ENCODE measurements around the gene UPF3B.

The UPF3B gene

GRCh38 chrX:119880552-119881437, 28.0 kb upstream of the UPF3B start:
- Histone ChIP-seq H3K4me3 (ENCODE audit: low read depth, low read length) (no peak overlapping the region), H3K9me3 (ENCODE audit: control insufficient read depth, insufficient read depth, low read depth, low read length) (no peaks in the 10 kb centered on the region), H3K27ac (ENCODE audit: extremely low read depth, low read depth, low read length) (no peak overlapping the region), H3K4me1 (ENCODE audit: control insufficient read depth, insufficient read depth, low read length) (no peaks in the 10 kb centered on the region), H3K36me3 (ENCODE audit: control insufficient read depth in 2 of 2, insufficient read depth in 1 of 2, low read length in 2 of 2) (peaks cover 13 to 22% of the 10 kb centered on the region in 2 experiments)
- no peak for TF ChIP-seq HOXA7 (CRISPR knock-in tag; IDR thresholded peaks at IDR 0.05; ENCODE audit: borderline replicate concordance)
- peak; percentile 87 for TF ChIP-seq CTCF (tag by site-specific recombination; IDR thresholded peaks at IDR 0.05)
- TF ChIP-seq SCRT2 (tag by site-specific recombination; IDR thresholded peaks at IDR 0.05): peak; percentile 98
- TF ChIP-seq ZBTB26 (tag by site-specific recombination; optimal IDR thresholded peaks at IDR 0.05): no peak
- TF ChIP-seq ZNF341 (tag by site-specific recombination; IDR thresholded peaks at IDR 0.05; ENCODE audit: low read depth): peak; percentile 66
- TF ChIP-seq ZNF302 (tag by site-specific recombination; IDR thresholded peaks at IDR 0.05; ENCODE audit: low read depth): no peak
- TF ChIP-seq ZNF792 (tag by site-specific recombination; IDR thresholded peaks at IDR 0.05): no peak
- TF ChIP-seq GLIS1 (tag by site-specific recombination; IDR thresholded peaks at IDR 0.05): peak; percentile 73
- no peak for TF ChIP-seq ZNF133 (tag by site-specific recombination; IDR thresholded peaks at IDR 0.05)
- TF ChIP-seq ZIC2 (tag by site-specific recombination; IDR thresholded peaks at IDR 0.05): peak; percentile 39; the same call in 1 of the 2 replicates
- peak; percentile 76 for TF ChIP-seq PRDM4 (tag by site-specific recombination; IDR thresholded peaks at IDR 0.05)
- peak; percentile 84 for TF ChIP-seq ZNF654 (tag by site-specific recombination; IDR thresholded peaks at IDR 0.05; ENCODE audit: low read depth)
- peak; percentile 35; the same call in 1 of the 2 replicates for TF ChIP-seq ZNF600 (tag by site-specific recombination; IDR thresholded peaks at IDR 0.05)
- no peak for TF ChIP-seq GLI4 (tag by site-specific recombination; IDR thresholded peaks at IDR 0.05)
- TF ChIP-seq ZBTB44 (tag by site-specific recombination; IDR thresholded peaks at IDR 0.05): peak; percentile 80; the same call in 1 of the 2 replicates
- no peak for TF ChIP-seq ZBTB11 (tag by site-specific recombination; conservative IDR thresholded peaks at IDR 0.05; ENCODE audit: low read depth)
- peak; percentile 98 for TF ChIP-seq SCRT1 (tag by site-specific recombination; IDR thresholded peaks at IDR 0.05; ENCODE audit: borderline replicate concordance)
- TF ChIP-seq HOXD13 (CRISPR knock-in tag; IDR thresholded peaks at IDR 0.05; ENCODE audit: borderline replicate concordance): no peak
- ChIA-PET CTCF (interaction anchor here (0.5 to 1.0 kb wide), 8 partner anchors 10 to 1010 kb away, joined by 3 to 9 read pairs (median 4); partner anchors contain the start of genes NDUFA1 and RNF113A), POLR2A (interaction anchor here (1.3 to 2.0 kb wide), 2 partner anchors 28 to 89 kb away, joined by 5 to 8 read pairs; partner anchors contain the start of genes RPL39 and UPF3B)
